Gastroesophageal sphincter (tissue), 4 donors: Measurements from ENCODE around the gene ZFHX3. TPM values are rescaled to one million over a fixed set of nuclear protein-coding genes. Genes with fewer than 3 reads are reported as not detected.

Experiments
- ATAC-seq: fragments of 150-250 bp; one replicate; pipeline ENCODE4 v1.9.1; 2016; ENCODE audit warnings: mild to moderate bottlenecking, moderate library complexity
- H3K27ac ChIP-seq, 4 donors: fragments of 200-600 bp; sonication (generic) in 3 of 4; 1 replicate in 3 of 4; 2 replicates in 1 of 4; pipeline ENCODE4 v1.5.1; 2016 to 2019
- H3K27me3 ChIP-seq: fragments of 200-600 bp; sonication (generic); one replicate; pipeline ENCODE4 v1.5.1; 2019
- H3K36me3 ChIP-seq, 2 donors: fragments of 200-600 bp; sonication (generic); one replicate each; pipeline ENCODE4 v1.5.1; 2019; ENCODE audit warnings: control low read depth in 1 of 2
- H3K4me1 ChIP-seq, 3 donors: fragments of 200-600 bp; sonication (generic); 1 replicate in 2 of 3; 2 replicates in 1 of 3; pipeline ENCODE4 v1.5.1; 2016 to 2019; ENCODE audit warnings: control low read depth in 2 of 3
- H3K4me3 ChIP-seq, 2 donors: fragments of 200-600 bp; sonication (generic); one replicate each; pipeline ENCODE4 v1.5.1; 2019; ENCODE audit warnings: mild to moderate bottlenecking in 1 of 2, moderate library complexity in 1 of 2
- H3K9me3 ChIP-seq, 3 donors: fragments of 200-600 bp; sonication (generic); one replicate each; pipeline ENCODE4 v1.5.1; 2017 to 2019; ENCODE audit warnings: control low read depth in 2 of 3
- EP300 ChIP-seq: sonication (generic); formaldehyde crosslinking; IDR thresholded peaks from one replicate; pipeline ENCODE4 v1.6.1; 2017; ENCODE audit warnings: antibody characterized with exemption, mild to moderate bottlenecking
- POLR2A ChIP-seq, 2 donors: fragments of 450-650 bp; IDR thresholded peaks; one replicate each; pipeline ENCODE4 v1.6.1; 2017; ENCODE audit warnings: antibody characterized with exemption in 2 of 2, mild to moderate bottlenecking in 2 of 2, moderate library complexity in 1 of 2
- POLR2AphosphoS5 ChIP-seq: sonication (generic); formaldehyde crosslinking; IDR thresholded peaks from one replicate; pipeline ENCODE4 v1.6.1; 2017; ENCODE audit warnings: antibody characterized with exemption
- WGBS, 2 donors: methylation state at CpG; one replicate each; pipeline ENCODE4 v1.1.5; 2018; ENCODE audit warnings: low coverage in 1 of 2; 5-methylcytosine and 5-hydroxymethylcytosine counted together
- total RNA-seq, 4 donors: library from RNA; depleted of rRNA; stranded (reverse); fragments of >200 nt; gene quantifications; one replicate each; pipeline ENCODE4 v1.1.0, GENCODE V29; 2016
- TF ChIP-seq, protein P1 (sequence below), 4 experiments: fragments of 200-600 bp in 2 of 4; fragments of 450-650 bp in 2 of 4; sonication (generic) in 1 of 4; IDR thresholded peaks; one replicate each; pipeline ENCODE4 v1.5.1; 2017 to 2019; ENCODE audit warnings: antibody characterized with exemption in 4 of 4, mild to moderate bottlenecking in 2 of 4, moderate library complexity in 2 of 4

ZFHX3 gene
- total RNA-seq, 4 donors from 2014 or later: 24.0 to 47.1 (median 29.5) TPM

DNA sequence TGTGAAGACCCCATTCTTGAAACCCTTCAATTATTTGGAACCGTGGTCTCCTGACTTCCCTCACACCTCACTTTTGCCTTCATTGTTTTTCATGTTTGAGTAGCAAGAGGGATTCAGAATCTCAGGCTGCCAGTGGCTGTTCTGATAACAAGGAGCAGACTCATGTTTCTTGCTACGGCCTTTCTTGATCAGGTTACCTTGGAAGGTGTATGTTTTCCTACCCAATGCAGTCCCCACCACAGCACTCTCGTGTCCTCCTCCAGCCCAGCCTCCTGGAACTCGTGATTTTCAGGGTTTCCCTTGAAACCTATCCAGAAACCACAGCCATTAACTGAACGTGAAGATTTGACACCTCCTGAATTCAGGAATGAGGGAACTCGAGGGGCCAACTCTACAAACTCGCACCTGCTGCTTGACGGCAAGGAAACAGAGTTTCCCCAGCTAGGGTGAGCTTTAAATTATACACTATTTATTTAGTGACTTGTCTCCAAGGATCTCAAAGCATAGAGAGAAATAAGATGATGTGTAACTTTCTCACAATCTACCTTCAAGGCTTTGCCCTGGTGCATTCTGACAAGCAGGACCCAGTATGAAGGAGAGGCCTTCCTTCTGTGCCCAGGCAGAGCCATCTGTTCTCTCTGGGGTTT lies 1.6 kb downstream of the ZFHX3 start:
- WGBS, 2 donors: 32 to 47% methylated on average over 5 to 8 of the region's 8 CpGs
- Histone ChIP-seq H3K27me3 (no peaks in the 10 kb centered on the region), H3K27ac (peak overlapping the region; percentile 84 to 97 (median 92)), H3K4me1 (peaks cover 0 to 91% (median 50%) of the 10 kb centered on the region in 3 donors), H3K4me3 (peak overlapping the region in 1 of 2 donors; percentile 93), H3K9me3 (no peaks in the 10 kb centered on the region), H3K36me3 (no peaks in the 10 kb centered on the region)
- TF ChIP-seq POLR2A (IDR thresholded peaks at IDR 0.05) (no peak), EP300 (no peak)
- no peak for ATAC-seq

DNA sequence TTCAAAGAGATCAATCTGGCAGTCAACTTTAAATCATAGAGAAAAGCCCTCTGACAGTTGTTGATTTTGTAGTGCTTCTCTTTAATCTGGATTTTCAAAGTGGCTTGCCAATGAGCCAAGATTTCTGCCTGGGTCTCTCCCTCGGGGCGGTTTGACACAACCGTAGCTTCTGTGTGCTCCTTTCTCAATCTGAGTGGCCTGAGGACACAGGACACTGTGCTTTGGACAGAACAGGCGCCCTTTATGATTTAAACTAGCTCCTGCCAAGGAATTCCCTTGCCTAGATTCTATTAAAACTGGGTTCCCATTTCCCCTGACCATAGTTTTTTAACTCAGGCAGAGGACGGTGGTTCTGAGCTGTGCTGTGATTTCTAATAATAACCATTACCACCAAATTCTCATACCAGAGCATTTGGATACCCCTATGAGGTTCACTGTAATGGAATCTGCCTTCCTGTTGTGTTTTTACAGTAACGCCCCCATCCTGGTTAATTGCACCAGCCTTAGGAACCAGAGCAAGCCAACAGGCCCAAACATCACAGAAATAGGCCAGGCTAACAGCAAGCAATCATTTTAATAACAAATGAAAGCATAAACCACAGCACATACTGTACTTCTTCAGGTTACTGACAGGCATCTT lies 4.0 kb downstream of the ZFHX3 start:
- Histone ChIP-seq H3K9me3 (no peaks in the 10 kb centered on the region), H3K27ac (peak overlapping the region; percentile 35 to 97 (median 85)), H3K4me3 (peak overlapping the region in 1 of 2 donors; percentile 2), H3K27me3 (no peaks in the 10 kb centered on the region), H3K4me1 (peaks cover 0 to 91% (median 34%) of the 10 kb centered on the region in 3 donors), H3K36me3 (no peaks in the 10 kb centered on the region)
- TF ChIP-seq, protein P1, sequence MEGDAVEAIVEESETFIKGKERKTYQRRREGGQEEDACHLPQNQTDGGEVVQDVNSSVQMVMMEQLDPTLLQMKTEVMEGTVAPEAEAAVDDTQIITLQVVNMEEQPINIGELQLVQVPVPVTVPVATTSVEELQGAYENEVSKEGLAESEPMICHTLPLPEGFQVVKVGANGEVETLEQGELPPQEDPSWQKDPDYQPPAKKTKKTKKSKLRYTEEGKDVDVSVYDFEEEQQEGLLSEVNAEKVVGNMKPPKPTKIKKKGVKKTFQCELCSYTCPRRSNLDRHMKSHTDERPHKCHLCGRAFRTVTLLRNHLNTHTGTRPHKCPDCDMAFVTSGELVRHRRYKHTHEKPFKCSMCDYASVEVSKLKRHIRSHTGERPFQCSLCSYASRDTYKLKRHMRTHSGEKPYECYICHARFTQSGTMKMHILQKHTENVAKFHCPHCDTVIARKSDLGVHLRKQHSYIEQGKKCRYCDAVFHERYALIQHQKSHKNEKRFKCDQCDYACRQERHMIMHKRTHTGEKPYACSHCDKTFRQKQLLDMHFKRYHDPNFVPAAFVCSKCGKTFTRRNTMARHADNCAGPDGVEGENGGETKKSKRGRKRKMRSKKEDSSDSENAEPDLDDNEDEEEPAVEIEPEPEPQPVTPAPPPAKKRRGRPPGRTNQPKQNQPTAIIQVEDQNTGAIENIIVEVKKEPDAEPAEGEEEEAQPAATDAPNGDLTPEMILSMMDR (IDR thresholded peaks at IDR 0.05): no peak
- peak; percentile 24 for TF ChIP-seq POLR2AphosphoS5
- no peak for ATAC-seq
- 42% methylated on average over 6 of the region's 6 CpGs; no CpG with 5 or more reads in 1 of the 2 donors for WGBS, 2 donors

DNA sequence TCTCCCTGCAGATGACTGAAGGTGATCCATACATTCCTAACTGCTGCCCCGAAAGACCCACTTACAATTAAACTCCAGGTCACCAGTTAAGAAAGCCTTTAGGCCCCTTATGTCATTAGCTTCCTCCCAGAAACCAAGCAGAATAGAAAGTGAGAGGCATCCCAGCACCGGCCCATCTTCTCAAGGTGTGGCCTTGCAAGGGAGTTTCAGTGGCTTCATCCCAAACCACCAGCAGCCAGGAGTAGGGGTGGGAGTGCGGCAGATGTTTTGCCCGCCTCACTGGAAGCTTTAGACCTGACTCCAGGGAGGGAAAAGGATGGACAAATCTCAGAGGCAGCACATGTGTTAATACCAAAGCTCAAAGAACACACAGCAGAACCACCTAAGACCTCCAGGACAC lies 5.1 kb downstream of the ZFHX3 start:
- peak overlapping the region in 2 of 4 donors; percentile 92 to 97 for H3K27ac ChIP-seq
- no peaks in the 10 kb centered on the region for H3K27me3 ChIP-seq
- TF ChIP-seq, protein P1 (IDR thresholded peaks at IDR 0.05): no peak
- TF ChIP-seq EP300 (no peak), POLR2A (IDR thresholded peaks at IDR 0.05) (no peak), POLR2AphosphoS5 (no peak)
- H3K4me3 ChIP-seq: no peak overlapping the region
- no peak for ATAC-seq
- 93 to 100% methylated on average over 1 to 3 of the region's 4 CpGs for WGBS, 2 donors
- no peaks in the 10 kb centered on the region for H3K36me3 ChIP-seq
- peaks cover 0 to 90% (median 33%) of the 10 kb centered on the region in 3 donors for H3K4me1 ChIP-seq
- H3K9me3 ChIP-seq: no peaks in the 10 kb centered on the region

DNA sequence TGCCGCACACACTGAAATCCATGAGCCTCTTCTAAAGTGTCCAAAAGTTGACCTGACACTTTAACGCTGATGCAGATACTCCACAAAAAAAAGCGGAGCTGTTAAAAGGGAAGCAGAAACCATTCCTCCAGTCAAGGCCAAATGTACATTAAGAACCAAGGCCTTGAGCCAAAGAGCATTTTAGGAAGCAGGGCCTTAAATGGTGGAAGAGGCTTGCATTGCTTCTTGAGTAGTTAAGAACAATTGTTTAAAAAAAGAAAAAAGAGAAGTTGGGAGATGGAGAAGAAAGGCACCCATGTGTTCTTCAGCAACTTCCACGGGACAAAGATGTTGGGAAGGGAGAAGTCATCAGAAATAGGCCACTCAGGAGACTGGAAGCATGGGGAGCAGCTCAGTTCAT lies 6.3 kb downstream of the ZFHX3 start:
- H3K36me3 ChIP-seq: no peaks in the 10 kb centered on the region
- no peak for ATAC-seq
- no peaks in the 10 kb centered on the region for H3K27me3 ChIP-seq
- H3K4me3 ChIP-seq: no peak overlapping the region
- H3K27ac ChIP-seq: peak overlapping the region in 2 of 4 donors; percentile 92 to 97
- 71 to 78% methylated on average over 2 to 4 of the region's 4 CpGs for WGBS, 2 donors
- no peaks in the 10 kb centered on the region for H3K9me3 ChIP-seq
- H3K4me1 ChIP-seq: peaks cover 0 to 94% (median 38%) of the 10 kb centered on the region in 3 donors
- TF ChIP-seq EP300 (no peak), POLR2A (IDR thresholded peaks at IDR 0.05) (no peak), POLR2AphosphoS5 (no peak)
- TF ChIP-seq, protein P1 (IDR thresholded peaks at IDR 0.05): no peak

DNA sequence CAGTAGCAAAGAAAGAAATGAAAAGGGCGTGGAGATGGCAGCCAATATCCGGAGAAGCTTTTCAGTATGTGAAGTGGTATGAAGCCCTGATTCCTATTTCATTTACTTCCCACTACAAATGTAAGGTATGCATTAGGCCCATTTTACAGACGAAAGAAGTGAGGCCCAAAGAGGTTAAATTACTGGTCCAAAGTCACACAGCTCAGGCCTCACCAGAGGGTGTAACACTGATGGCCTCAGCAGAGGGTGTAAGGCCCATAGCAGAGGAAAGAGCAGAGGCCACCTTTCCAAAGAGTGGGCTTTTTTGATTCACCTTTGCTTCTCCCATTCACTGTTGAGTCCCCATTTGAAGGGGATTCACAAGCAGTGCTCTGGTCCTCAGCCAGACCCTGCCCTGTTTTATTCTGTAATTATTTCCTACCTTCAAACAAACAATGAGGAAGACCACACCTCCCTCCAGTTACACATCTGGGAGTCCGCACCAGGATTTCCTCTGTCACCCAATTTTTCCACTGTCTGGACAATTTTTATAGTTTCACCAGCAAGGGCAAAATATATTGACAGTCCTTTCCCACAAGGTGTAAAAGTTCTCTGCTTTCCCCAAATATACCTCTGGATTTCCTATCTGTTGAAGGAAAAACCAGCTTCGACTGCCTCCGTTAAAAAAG lies 7.1 kb downstream of the ZFHX3 start:
- peaks cover 0 to 94% (median 42%) of the 10 kb centered on the region in 3 donors for H3K4me1 ChIP-seq
- H3K27me3 ChIP-seq: no peaks in the 10 kb centered on the region
- no peak overlapping the region for H3K27ac ChIP-seq
- H3K36me3 ChIP-seq: no peaks in the 10 kb centered on the region
- no peak for ATAC-seq
- H3K9me3 ChIP-seq: no peaks in the 10 kb centered on the region
- H3K4me3 ChIP-seq: no peak overlapping the region
- TF ChIP-seq, protein P1 (IDR thresholded peaks at IDR 0.05): no peak
- TF ChIP-seq POLR2A (IDR thresholded peaks at IDR 0.05) (no peak), POLR2AphosphoS5 (no peak), EP300 (no peak)
- WGBS, 2 donors: 90% methylated on average over 4 to 6 of the region's 6 CpGs
